ENCODE measurements around the gene TMEM272. TPM values are rescaled to one million over a fixed set of nuclear protein-coding genes. Genes with fewer than 3 reads are reported as not detected.

The TMEM272 gene
- total RNA-seq, 1 donor from 2014 or later, result 0.25 TPM

DNA sequence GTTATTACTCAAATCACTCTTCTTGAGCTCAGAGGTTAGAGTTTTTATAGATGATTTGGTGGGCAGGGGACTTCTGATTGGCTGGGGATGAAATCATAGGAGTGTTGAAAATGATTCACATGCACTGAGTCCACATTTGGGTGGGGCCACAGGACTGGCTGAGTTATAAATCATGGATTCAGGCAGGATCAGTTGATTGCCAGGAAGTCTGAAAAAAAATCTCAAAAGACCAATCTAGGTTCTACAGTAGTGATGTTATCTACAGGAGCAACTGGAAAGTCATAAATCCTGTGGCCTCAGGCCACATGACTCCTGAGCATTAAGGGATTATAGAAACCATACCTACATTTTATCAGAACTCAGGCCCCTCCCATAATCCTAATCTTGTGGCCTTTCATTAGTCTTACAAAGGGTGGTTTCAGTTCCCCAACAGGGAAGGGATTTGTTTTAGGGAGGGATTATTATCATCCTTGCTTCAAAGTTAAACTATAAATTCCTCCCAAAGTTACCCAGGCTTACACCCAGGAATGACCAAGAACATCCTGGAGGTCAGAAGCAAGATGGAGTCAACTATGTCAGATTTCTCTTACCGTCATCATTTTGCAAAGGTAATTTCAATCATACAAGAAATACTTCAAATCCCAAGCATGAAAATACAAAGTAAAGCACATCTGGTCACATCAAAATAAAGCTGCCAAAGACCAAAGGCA is 11.2 kb upstream of the TMEM272 start:
- Histone ChIP-seq H3K4me1 (no peaks in the 10 kb centered on the region), H3K27me3 (no peaks in the 10 kb centered on the region), H3K9me3 (no peaks in the 10 kb centered on the region), H3K27ac (no peak overlapping the region), H3K4me3 (no peak overlapping the region), H3K36me3 (no peaks in the 10 kb centered on the region)
- intact Hi-C loops (cut with DNase I), result no loop called here
- TF ChIP-seq, protein P1, sequence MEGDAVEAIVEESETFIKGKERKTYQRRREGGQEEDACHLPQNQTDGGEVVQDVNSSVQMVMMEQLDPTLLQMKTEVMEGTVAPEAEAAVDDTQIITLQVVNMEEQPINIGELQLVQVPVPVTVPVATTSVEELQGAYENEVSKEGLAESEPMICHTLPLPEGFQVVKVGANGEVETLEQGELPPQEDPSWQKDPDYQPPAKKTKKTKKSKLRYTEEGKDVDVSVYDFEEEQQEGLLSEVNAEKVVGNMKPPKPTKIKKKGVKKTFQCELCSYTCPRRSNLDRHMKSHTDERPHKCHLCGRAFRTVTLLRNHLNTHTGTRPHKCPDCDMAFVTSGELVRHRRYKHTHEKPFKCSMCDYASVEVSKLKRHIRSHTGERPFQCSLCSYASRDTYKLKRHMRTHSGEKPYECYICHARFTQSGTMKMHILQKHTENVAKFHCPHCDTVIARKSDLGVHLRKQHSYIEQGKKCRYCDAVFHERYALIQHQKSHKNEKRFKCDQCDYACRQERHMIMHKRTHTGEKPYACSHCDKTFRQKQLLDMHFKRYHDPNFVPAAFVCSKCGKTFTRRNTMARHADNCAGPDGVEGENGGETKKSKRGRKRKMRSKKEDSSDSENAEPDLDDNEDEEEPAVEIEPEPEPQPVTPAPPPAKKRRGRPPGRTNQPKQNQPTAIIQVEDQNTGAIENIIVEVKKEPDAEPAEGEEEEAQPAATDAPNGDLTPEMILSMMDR (IDR thresholded peaks at IDR 0.05), result no peak
- TF ChIP-seq POLR2A (IDR thresholded peaks at IDR 0.05) (no peak), POLR2AphosphoS5 (IDR thresholded peaks at IDR 0.05; ENCODE audit: insufficient read depth in 1 of 2, low read depth in 1 of 2) (no peak)
- DNase-seq (ENCODE audit: extremely low spot score in 2 of 2), result no peak

DNA sequence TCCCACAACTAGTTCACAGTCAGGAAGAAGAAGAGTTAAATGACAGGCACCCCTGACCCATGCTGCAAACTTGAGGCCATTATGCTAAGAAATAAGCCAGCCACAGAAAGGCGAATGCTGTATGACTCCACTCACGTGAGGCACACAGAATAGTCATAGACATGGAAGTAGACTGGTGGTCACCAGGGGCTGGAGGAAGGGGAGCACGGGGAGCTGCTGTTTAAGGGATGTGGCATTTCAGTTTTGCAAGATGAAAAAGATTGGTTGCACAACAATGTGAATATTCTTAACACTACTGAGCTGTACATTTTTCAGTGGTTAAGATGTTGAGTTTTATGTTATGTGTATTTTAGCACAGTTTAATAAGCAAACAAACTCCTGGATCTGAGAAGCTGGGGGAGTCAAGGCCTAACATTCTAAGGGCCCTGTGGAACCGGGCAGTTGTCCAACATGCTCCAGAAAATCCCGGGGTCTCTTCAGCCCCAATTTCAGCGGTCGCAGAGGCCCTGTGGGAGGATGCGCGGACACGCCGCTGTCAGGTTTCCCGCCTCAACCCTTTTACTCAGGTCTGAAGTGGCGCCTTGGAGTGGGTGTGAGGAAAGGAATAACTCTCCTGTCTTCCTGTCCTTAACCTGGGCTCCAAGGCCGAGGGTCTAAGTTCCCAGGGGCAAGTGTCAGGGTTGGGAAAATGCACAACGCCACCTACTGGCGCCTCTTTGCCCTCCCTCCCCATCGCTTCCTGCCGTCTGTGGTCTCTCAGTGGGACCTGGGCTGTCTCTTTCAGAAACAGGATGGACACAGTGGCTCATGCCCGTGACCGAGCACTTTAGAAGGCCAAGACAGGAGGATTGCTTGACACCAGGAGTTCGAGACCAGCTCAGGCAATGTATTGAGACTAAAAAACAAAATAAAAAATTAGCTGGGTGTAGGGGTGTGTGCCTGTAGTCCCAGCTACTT is 4.4 kb upstream of the TMEM272 start:
- peak in 1 of 2 donors; percentile 56 for DNase-seq (ENCODE audit: extremely low spot score in 2 of 2)
- Histone ChIP-seq H3K27ac (no peak overlapping the region), H3K27me3 (no peaks in the 10 kb centered on the region), H3K4me1 (no peaks in the 10 kb centered on the region), H3K4me3 (no peak overlapping the region), H3K9me3 (no peaks in the 10 kb centered on the region), H3K36me3 (no peaks in the 10 kb centered on the region)
- TF ChIP-seq, protein P1 (IDR thresholded peaks at IDR 0.05), result peak in 1 of 3 experiments; percentile 5
- TF ChIP-seq POLR2A (IDR thresholded peaks at IDR 0.05), result no peak
- intact Hi-C loops (cut with DNase I), result no loop called here

DNA sequence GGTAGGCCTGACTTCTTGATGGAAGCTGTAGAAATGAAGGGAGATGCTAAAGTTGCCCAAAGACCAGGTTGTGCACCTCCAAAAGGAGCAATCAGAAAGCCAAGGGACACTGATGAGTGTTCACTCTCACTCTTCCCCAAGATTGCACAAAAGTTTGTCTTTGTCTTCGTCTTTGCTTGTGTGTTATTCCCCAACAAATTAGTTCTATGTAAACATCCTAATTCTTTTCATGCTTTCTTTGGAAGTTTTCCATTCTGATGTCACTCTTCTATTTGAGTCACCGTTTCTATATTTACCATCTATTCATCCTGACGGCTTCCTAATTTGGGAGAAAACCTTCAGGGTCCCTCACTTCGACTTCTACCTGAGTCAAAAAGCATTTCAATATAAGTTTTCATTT is 3.7 kb upstream of the TMEM272 start:
- intact Hi-C loops (cut with DNase I), result no loop called here
- TF ChIP-seq POLR2A (IDR thresholded peaks at IDR 0.05) (no peak), POLR2AphosphoS5 (IDR thresholded peaks at IDR 0.05; ENCODE audit: insufficient read depth in 1 of 2, low read depth in 1 of 2) (no peak)
- TF ChIP-seq, protein P1 (IDR thresholded peaks at IDR 0.05), result no peak
- Histone ChIP-seq H3K4me3 (no peak overlapping the region), H3K27ac (no peak overlapping the region), H3K9me3 (no peaks in the 10 kb centered on the region), H3K36me3 (no peaks in the 10 kb centered on the region), H3K27me3 (no peaks in the 10 kb centered on the region), H3K4me1 (no peaks in the 10 kb centered on the region)
- DNase-seq (ENCODE audit: extremely low spot score in 2 of 2), result no peak

DNA sequence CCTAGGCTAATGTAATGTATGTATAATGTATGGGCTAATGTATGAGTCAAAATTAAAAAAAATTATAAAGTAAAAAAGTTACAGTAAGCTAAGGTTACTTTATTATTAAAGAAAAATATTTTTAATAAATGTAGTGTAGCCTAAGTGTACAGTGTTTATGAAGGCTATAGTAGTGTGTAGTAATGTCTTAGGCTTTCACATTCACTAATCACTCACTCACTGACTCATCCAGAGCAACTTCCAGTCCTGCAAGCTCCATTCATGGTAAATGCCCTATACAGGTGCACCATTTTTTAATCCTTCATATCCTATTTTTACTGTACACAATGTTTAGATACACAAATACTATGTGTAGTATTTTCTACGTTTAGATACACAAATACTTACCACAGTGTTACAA is 1.8 kb upstream of the TMEM272 start:
- no peak overlapping the region for H3K4me3 ChIP-seq
- DNase-seq (ENCODE audit: extremely low spot score in 2 of 2), result no peak
- no peaks in the 10 kb centered on the region for H3K9me3 ChIP-seq
- no peaks in the 10 kb centered on the region for H3K4me1 ChIP-seq
- no peak for TF ChIP-seq POLR2A (IDR thresholded peaks at IDR 0.05)
- TF ChIP-seq, protein P1 (IDR thresholded peaks at IDR 0.05), result no peak
- TF ChIP-seq POLR2AphosphoS5 (IDR thresholded peaks at IDR 0.05; ENCODE audit: insufficient read depth in 1 of 2, low read depth in 1 of 2), result no peak
- H3K36me3 ChIP-seq, result no peaks in the 10 kb centered on the region
- no peaks in the 10 kb centered on the region for H3K27me3 ChIP-seq
- no peak overlapping the region for H3K27ac ChIP-seq
- intact Hi-C loops (cut with DNase I), result no loop called here

All from vagina (tissue), 2 donors.